ENCODE data around the gene JADE3. TPM values are rescaled to one million over a fixed set of nuclear protein-coding genes. Genes with fewer than 3 reads are reported as not detected.

The JADE3 gene
- total RNA-seq, 2 experiments from 2014 or later = 0.51 to 0.74 TPM

GRCh38 chrX:46922611-46923010 is 10.4 kb downstream of the JADE3 start:
- H3K36me3 Mint-ChIP-seq (ENCODE audit: low read depth) = no peaks in the 10 kb centered on the region
- ChIA-PET CTCF (no interaction called here), POLR2A (no interaction called here)
- peaks cover 10% of the 10 kb centered on the region for H3K27me3 Mint-ChIP-seq
- no peak for DNase-seq
- no peak overlapping the region for H3K27ac Mint-ChIP-seq
- H3K4me1 Mint-ChIP-seq (ENCODE audit: low read depth) = no peaks in the 10 kb centered on the region
- ATAC-seq = no peak
- no peak overlapping the region for H3K4me3 Mint-ChIP-seq
- H3K9me3 Mint-ChIP-seq = no peaks in the 10 kb centered on the region
- intact Hi-C loops (cut with micrococcal nuclease) = no loop called here
- TF ChIP-seq, protein P1, sequence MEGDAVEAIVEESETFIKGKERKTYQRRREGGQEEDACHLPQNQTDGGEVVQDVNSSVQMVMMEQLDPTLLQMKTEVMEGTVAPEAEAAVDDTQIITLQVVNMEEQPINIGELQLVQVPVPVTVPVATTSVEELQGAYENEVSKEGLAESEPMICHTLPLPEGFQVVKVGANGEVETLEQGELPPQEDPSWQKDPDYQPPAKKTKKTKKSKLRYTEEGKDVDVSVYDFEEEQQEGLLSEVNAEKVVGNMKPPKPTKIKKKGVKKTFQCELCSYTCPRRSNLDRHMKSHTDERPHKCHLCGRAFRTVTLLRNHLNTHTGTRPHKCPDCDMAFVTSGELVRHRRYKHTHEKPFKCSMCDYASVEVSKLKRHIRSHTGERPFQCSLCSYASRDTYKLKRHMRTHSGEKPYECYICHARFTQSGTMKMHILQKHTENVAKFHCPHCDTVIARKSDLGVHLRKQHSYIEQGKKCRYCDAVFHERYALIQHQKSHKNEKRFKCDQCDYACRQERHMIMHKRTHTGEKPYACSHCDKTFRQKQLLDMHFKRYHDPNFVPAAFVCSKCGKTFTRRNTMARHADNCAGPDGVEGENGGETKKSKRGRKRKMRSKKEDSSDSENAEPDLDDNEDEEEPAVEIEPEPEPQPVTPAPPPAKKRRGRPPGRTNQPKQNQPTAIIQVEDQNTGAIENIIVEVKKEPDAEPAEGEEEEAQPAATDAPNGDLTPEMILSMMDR (IDR thresholded peaks at IDR 0.05) = no peak

- intact Hi-C loops (cut with micrococcal nuclease) = no loop called here
- ATAC-seq = no peak
- Mint-ChIP-seq H3K36me3 (ENCODE audit: low read depth) (no peaks in the 10 kb centered on the region), H3K27ac (no peak overlapping the region), H3K4me1 (ENCODE audit: low read depth) (no peaks in the 10 kb centered on the region), H3K9me3 (no peaks in the 10 kb centered on the region), H3K27me3 (peaks cover 6% of the 10 kb centered on the region), H3K4me3 (no peak overlapping the region)
- no peak for DNase-seq
- ChIA-PET POLR2A (no interaction called here), CTCF (interaction anchor here (1.3 kb wide), 1 partner anchor 14 kb away, joined by 4 read pairs; no protein-coding TSS in a partner anchor)
- TF ChIP-seq, protein P1 (IDR thresholded peaks at IDR 0.05) = no peak
Observed at GRCh38 chrX:46927718-46928117, 15.5 kb downstream of the JADE3 start.

GRCh38 chrX:46929439-46930261 is 17.4 kb downstream of the JADE3 start:
- TF ChIP-seq, protein P1 (IDR thresholded peaks at IDR 0.05) = no peak
- ATAC-seq (no peak), DNase-seq (no peak)
- Mint-ChIP-seq H3K4me3 (no peak overlapping the region), H3K27me3 (peaks cover 3% of the 10 kb centered on the region), H3K4me1 (ENCODE audit: low read depth) (no peaks in the 10 kb centered on the region), H3K27ac (no peak overlapping the region), H3K36me3 (ENCODE audit: low read depth) (no peaks in the 10 kb centered on the region), H3K9me3 (no peaks in the 10 kb centered on the region)
- intact Hi-C loops (cut with micrococcal nuclease) = no loop called here
- POLR2A ChIA-PET = no interaction called here
- CTCF ChIA-PET = no interaction called here

DNA sequence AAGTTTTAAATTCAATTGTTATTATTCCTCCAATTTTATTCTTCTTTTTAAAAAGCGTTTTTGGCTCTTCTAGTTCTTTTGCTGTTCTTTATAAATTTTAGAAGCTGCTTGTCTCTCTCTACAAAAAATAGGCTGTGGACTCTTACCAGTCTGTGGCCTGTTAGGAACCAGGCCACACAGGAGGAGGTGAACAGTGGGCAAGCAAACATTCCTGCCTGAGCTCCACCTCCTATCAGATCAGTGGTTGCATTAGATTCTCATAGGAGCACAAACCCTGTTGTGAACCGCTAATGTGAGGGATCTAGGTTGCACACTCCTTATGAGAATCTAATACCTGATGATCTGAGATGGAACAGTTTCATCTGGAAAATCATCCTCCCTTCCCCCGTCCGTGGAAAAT is 23.1 kb downstream of the JADE3 start:
- CTCF ChIA-PET = interaction anchor here (0.7 kb wide), 1 partner anchor 43 kb away, joined by 3 read pairs; no protein-coding TSS in a partner anchor
- POLR2A ChIA-PET = no interaction called here
- H3K4me3 Mint-ChIP-seq = no peak overlapping the region
- no peaks in the 10 kb centered on the region for H3K27me3 Mint-ChIP-seq
- no peaks in the 10 kb centered on the region for H3K4me1 Mint-ChIP-seq (ENCODE audit: low read depth)
- intact Hi-C loops (cut with micrococcal nuclease) = no loop called here
- H3K36me3 Mint-ChIP-seq (ENCODE audit: low read depth) = no peaks in the 10 kb centered on the region
- DNase-seq = no peak
- H3K27ac Mint-ChIP-seq = no peak overlapping the region
- no peaks in the 10 kb centered on the region for H3K9me3 Mint-ChIP-seq
- no peak for ATAC-seq
- TF ChIP-seq, protein P1 (IDR thresholded peaks at IDR 0.05) = no peak

GRCh38 chrX:46938589-46938988 is 26.4 kb downstream of the JADE3 start:
- no peaks in the 10 kb centered on the region for H3K4me1 Mint-ChIP-seq (ENCODE audit: low read depth)
- intact Hi-C loops (cut with micrococcal nuclease) = no loop called here
- H3K4me3 Mint-ChIP-seq = no peak overlapping the region
- H3K36me3 Mint-ChIP-seq (ENCODE audit: low read depth) = no peaks in the 10 kb centered on the region
- TF ChIP-seq, protein P1 (IDR thresholded peaks at IDR 0.05) = no peak
- ATAC-seq (no peak), DNase-seq (no peak)
- peaks cover 2% of the 10 kb centered on the region for H3K27me3 Mint-ChIP-seq
- H3K9me3 Mint-ChIP-seq = no peaks in the 10 kb centered on the region
- CTCF ChIA-PET = no interaction called here
- POLR2A ChIA-PET = no interaction called here
- H3K27ac Mint-ChIP-seq = no peak overlapping the region

Data from activated CD8-positive, alpha-beta T cell treated with anti-CD3 and anti-CD28 coated beads for 36 hours (primary cell).